Effector CD8-positive, alpha-beta T cell (primary cell): ENCODE data around the gene GFRAL.

ENCODE experiments used
- DNase-seq: peaks from one replicate; lab custom pipeline; 2025; lab: John Stamatoyannopoulos, UW

The GFRAL gene

DNA sequence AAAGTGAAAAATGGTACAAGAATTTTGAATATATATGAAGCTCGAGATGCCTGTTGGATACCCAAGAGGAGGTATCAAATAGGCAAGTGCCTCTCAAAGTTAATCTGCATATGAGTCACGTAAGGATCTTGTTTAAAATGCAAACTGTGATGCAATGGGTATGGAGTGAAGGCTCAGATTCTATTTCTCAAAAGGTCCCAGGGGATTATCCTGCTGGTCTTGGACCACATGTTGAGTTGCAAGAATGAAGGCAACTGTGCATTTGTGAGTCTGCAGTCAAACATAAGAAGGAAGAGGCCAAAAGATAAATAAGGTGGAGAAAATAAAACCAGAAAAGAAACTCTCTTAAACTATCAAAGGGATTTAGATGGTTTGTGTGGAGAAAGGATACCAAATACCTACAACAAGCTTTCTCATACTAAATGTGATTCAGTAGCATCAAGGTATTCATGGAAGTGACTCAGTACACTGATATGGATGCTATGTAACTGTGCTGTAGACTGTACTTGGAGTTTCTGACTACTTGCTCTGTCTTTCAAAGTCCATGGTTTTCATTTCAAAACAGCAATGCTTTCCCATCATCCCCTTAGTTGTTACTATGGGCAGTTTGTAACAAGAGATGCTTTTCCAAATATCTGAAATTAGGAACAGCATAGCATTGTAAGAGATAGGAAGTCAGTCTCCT is 106.3 kb downstream of the GFRAL start:
- no peak for DNase-seq

DNA sequence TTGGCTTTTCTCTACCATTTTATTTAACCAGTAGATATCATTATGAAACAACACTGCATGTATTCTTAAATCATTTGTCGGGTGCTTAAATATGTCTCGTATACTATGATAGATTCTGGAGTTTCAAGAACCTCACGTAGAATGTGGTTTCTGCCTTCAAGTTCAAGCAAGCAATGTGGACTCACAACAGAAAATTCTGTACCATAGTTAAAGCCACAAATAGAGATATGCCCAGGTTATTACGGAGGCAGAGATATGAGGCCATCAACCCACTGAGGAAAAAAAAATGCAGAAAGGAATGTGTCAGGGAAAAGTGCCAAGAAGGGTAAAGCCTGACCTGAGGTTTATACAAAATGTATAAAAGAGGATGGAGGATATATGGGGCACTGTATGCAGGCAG is 109.9 kb downstream of the GFRAL start:
- DNase-seq = no peak

DNA sequence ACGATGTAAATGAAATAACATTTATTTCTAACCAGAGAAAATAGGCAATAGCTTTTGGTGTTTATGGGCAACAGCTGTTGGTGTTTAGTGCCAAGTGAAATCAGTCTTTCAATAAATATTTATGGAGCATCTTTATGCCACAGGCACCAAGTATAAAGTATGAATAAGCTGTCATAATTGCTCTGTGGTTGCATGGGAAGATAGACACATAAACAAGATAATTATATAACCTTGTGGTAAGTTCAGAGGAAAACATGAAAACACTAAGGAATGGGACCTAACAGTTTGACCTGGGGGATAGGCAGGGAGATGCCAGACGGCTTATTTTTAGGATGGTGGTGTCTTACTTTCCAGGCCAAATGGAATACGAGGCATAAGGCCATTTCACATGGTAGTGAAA is 110.9 kb downstream of the GFRAL start:
- DNase-seq = no peak

DNA sequence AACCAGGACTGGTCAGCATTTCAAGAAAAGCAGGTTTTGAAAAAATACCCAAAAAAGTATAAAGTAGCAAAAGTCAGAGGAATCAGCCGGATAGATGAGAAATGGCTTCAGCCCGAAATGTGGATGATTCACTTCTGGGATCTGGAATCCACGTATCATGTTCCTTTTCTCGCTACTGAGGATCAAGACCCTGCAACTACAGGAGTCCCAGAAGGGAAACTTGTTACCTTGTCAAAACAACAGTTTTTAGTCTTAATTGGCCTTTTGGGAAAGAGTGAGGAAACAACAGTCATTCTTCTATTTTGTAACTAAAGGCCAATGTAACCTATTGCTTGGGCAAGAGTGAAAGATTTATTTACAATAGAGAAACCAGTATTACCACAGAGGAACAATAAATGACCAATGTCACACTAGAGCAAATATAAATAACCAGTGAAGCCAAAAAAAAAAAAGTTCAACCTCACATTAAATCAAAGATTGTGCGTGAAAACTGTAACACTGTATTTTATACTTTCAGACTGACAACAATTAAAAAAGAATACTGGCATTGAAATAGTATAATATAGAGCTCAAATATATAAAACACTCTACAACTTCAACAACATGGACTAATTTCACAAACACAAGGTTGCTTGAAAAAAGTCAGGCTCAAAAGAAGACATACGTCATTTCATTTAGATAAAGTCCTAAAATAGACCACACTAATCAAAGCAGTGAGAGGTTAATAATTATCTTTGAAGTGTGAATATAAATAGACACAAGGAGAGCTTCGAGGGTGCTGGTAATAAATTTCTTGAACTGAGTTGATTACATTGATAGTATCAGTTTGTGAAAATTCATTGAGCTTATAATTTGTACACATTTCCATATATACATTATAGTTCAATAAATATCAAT is 116.2 kb downstream of the GFRAL start:
- DNase-seq = no peak

DNA sequence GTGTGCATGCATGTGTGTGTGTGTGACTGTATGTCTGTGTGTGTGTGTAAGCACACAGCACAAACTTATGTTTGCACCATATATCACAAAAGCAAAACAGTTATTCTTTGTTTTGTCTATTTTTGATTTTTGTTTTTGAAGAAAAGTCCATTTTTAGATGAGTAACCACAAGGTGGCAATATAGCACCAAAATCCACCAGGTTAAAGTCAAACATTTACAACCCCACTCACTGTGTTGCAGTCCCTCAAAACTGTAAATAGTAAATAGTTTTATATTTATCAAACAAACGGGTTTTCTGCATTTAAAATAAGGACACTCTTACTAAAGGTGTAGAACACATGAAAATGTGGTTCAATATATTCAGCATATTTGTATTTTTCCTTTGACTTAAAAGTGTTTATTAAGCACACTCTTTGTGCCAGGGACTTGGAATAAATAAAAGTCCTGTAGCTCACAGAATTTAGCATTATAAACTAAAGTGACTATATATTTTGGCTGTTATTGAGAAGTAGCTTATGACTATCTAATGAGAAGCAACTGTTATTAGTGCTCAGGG is 118.5 kb downstream of the GFRAL start:
- DNase-seq = no peak

DNA sequence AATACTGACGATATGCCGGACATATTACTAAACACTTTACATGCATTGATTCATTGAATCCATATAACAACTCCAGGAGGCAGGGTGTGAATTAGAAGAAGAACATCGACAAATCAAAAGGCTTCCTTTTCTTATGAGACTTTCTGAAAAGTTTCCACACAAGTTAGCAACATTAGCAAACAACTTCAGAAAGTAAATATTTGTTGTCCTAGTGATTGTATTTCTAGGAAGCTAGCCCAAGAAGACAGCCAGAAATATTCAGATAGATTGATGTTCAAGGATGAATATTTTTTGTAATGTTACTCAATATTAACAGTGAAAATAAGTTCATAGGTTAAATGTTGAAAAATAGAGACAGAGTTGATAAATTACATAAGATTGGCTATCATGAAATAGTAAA is 120.6 kb downstream of the GFRAL start:
- no peak for DNase-seq

DNA sequence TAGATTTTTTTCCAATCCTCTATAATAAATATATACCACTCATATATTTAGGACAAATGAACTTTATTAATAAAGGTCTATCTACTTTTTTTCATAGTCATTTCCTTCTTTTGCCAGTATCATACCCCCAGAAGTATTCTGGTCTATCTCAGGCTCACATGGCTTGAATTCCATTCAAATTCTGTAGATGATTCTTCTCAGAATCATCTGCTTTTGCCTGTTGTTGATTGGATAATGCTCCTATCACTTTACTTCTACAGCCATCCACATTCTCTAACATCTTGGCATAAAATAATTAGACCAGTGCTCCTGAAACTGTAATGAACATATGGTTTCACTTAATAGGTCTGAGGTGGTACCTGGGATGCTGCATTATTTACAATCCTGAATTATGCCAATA is 121.2 kb downstream of the GFRAL start:
- no peak for DNase-seq

DNA sequence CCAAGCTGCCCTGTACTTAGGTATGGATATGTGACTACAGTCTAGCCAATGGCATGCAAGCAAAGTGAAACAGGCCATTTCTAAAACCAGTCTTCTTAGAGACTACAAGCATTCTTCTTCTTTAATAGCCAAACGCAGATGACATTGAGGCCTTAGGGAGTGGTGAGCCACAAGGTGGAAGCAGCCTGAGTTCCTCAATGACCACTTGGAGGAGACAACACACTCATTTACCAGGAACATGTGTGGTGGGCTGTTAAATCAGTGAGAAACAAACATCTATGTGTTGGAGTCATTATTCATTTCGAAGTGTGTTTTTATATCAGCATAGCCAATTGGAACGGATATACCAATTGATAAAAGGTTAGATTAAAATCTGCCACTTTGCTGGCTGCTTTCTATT is 122.0 kb downstream of the GFRAL start:
- DNase-seq = no peak

DNA sequence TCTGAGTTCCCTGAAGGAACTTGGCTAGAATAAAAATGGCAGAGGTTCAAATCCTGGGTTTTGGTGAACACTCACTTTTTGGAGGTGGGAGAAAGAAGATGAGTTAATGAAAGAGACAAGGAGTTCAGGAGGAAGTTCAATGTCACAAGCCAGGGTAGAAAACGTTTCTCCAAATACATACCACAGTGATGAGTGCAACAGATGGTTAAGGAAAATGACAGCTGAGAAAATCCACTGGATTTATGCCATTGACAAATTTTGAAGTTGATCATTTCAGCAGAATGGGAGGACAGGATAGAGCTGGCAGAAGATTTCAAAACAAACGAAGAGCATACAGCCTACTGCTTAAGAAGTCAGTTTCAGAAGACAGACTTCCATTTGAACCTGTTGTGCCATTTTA is 122.7 kb downstream of the GFRAL start:
- no peak for DNase-seq
